Transverse colon (tissue), 4 donors: ENCODE measurements around the gene OGFR.

ENCODE experiments used
- EP300 ChIP-seq: sonication (generic); formaldehyde crosslinking; IDR thresholded peaks from one replicate; pipeline ENCODE4 v1.6.1; 2017; ENCODE audit warnings: antibody characterized with exemption, low read depth
- POLR2A ChIP-seq: fragments of 450-650 bp; IDR thresholded peaks from one replicate; pipeline ENCODE4 v1.6.1; 2016; ENCODE audit warnings: antibody characterized with exemption, mild to moderate bottlenecking, moderate library complexity
- POLR2AphosphoS5 ChIP-seq, 3 donors: sonication (generic); formaldehyde crosslinking; IDR thresholded peaks; one replicate each; pipeline ENCODE4 v1.6.1; 2016; ENCODE audit warnings: antibody characterized with exemption in 3 of 3
- TF ChIP-seq, protein P1 (sequence below), 5 experiments: fragments of 200-600 bp in 3 of 5; fragments of 450-650 bp in 2 of 5; sonication (generic) in 3 of 5; IDR thresholded peaks; 1 replicate in 2 of 5; 2 replicates in 3 of 5; pipeline ENCODE4 v1.5.1; 2016 to 2017; ENCODE audit warnings: antibody characterized with exemption in 5 of 5, inconsistent platforms in 3 of 5, mild to moderate bottlenecking in 2 of 5, moderate library complexity in 1 of 5

GRCh38 chr20:62823688-62824475, 19.2 kb downstream of the OGFR start:
- TF ChIP-seq, protein P1, sequence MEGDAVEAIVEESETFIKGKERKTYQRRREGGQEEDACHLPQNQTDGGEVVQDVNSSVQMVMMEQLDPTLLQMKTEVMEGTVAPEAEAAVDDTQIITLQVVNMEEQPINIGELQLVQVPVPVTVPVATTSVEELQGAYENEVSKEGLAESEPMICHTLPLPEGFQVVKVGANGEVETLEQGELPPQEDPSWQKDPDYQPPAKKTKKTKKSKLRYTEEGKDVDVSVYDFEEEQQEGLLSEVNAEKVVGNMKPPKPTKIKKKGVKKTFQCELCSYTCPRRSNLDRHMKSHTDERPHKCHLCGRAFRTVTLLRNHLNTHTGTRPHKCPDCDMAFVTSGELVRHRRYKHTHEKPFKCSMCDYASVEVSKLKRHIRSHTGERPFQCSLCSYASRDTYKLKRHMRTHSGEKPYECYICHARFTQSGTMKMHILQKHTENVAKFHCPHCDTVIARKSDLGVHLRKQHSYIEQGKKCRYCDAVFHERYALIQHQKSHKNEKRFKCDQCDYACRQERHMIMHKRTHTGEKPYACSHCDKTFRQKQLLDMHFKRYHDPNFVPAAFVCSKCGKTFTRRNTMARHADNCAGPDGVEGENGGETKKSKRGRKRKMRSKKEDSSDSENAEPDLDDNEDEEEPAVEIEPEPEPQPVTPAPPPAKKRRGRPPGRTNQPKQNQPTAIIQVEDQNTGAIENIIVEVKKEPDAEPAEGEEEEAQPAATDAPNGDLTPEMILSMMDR (IDR thresholded peaks at IDR 0.05) = no peak
- TF ChIP-seq EP300 (no peak), POLR2AphosphoS5 (IDR thresholded peaks at IDR 0.05) (no peak), POLR2A (no peak)
